SK-N-SH (cell line): Measurements from ENCODE around the gene PCSK7. TPM values are rescaled to one million over a fixed set of nuclear protein-coding genes. Genes with fewer than 3 reads are reported as not detected.
"Not testable (repeated sequence)": the region's sequence is repeated elsewhere in the genome, so short reads cannot be mapped to it uniquely, and the experiment has no call there.

ENCODE experiments used
- CTCF ChIA-PET: fragments of 300-600, 350-600 bp; formaldehyde crosslinking; extraction: SDS; loops from one replicate; lab custom pipeline; 2021; lab: Yijun Ruan, JAX
- POLR2A ChIA-PET: fragments of 350-600 bp; sonication (Branson Sonifier 250); formaldehyde crosslinking; extraction: SDS; loops from one replicate; lab custom pipeline; 2020; ENCODE audit warnings: antibody characterized with exemption, inconsistent platforms; lab: Yijun Ruan, JAX
- DNase-seq: peaks from one replicate; pipeline ENCODE4 v3.0.0; 2012
- H2AFZ ChIP-seq: fragments of 200-600 bp; sonication (generic); 2 replicates; pipeline ENCODE4 v1.8.1; 2016; ENCODE audit warnings: antibody characterized with exemption, mild to moderate bottlenecking, low read depth
- H3F3A ChIP-seq: fragments of 200-600 bp; sonication (generic); replicated peaks from 2 replicates; pipeline ENCODE3; 2016; ENCODE audit warnings: antibody characterized with exemption, mild to moderate bottlenecking; ENCODE audit not compliant: insufficient read depth
- H3K27ac ChIP-seq, 2 experiments: fragments of 200-500 bp in 1 of 2; fragments of 200-600 bp in 1 of 2; sonication (Bioruptor generic) in 1 of 2; sonication (generic), shearing (Covaris generic) in 1 of 2; 2 replicates each; pipeline versions ENCODE4 v1.5.1 to v1.6.1; 2014 to 2016; ENCODE audit warnings: low read depth in 2 of 2, inconsistent platforms in 1 of 2, low read length in 1 of 2, mild to moderate bottlenecking in 1 of 2, mixed read lengths in 1 of 2
- H3K27me3 ChIP-seq: fragments of 200-600 bp; sonication (generic), shearing (Covaris generic); 2 replicates; pipeline ENCODE4 v1.6.1; 2016; ENCODE audit warnings: mixed run types; ENCODE audit not compliant: insufficient read depth
- H3K36me3 ChIP-seq, 2 experiments: fragments of 200-500 bp in 1 of 2; fragments of 200-600 bp in 1 of 2; sonication (Bioruptor generic) in 1 of 2; sonication (generic) in 1 of 2; replicated peaks in 1 of 2; 2 replicates each; pipeline versions ENCODE3 to v1.5.1; 2014 to 2016; ENCODE audit warnings: low read length in 1 of 2, mild to moderate bottlenecking in 1 of 2; ENCODE audit not compliant: insufficient read depth in 2 of 2, control insufficient read depth in 1 of 2
- H3K4me1 ChIP-seq, 2 experiments: fragments of 200-500 bp in 1 of 2; fragments of 200-600 bp in 1 of 2; sonication (Bioruptor generic) in 1 of 2; sonication (generic), shearing (Covaris generic) in 1 of 2; 2 replicates each; pipeline versions ENCODE4 v1.5.1 to v1.6.1; 2014 to 2016; ENCODE audit warnings: low read depth in 1 of 2, low read length in 1 of 2, mixed run types in 1 of 2; ENCODE audit not compliant: insufficient read depth in 2 of 2, control insufficient read depth in 1 of 2
- H3K4me2 ChIP-seq: fragments of 200-600 bp; sonication (generic), shearing (Covaris generic); 2 replicates; pipeline ENCODE4 v1.6.1; 2017; ENCODE audit warnings: mixed run types
- H3K4me3 ChIP-seq, 2 experiments: fragments of 200-500 bp in 1 of 2; fragments of 200-600 bp in 1 of 2; sonication (Bioruptor generic) in 1 of 2; sonication (generic), shearing (Covaris generic) in 1 of 2; 2 replicates each; pipeline versions ENCODE4 v1.5.1 to v1.8.1; 2014 to 2016; ENCODE audit warnings: low read depth in 2 of 2, inconsistent platforms in 1 of 2, low read length in 1 of 2, mild to moderate bottlenecking in 1 of 2, mixed read lengths in 1 of 2, moderate library complexity in 1 of 2
- H3K79me2 ChIP-seq: fragments of 200-600 bp; sonication (generic); 2 replicates; pipeline ENCODE4 v1.8.1; 2017; ENCODE audit warnings: mild to moderate bottlenecking; ENCODE audit not compliant: insufficient read depth
- H3K9ac ChIP-seq: fragments of 200-600 bp; sonication (generic); 2 replicates; pipeline ENCODE4 v1.6.1; 2017; ENCODE audit warnings: mixed run types
- H3K9me2 ChIP-seq: fragments of 200-600 bp; sonication (generic); 2 replicates; pipeline ENCODE4 v1.6.1; 2017; ENCODE audit warnings: mixed run types
- H3K9me3 ChIP-seq: fragments of 200-600 bp; sonication (generic); 2 replicates; pipeline ENCODE4 v1.6.1; 2017; ENCODE audit warnings: mixed run types, mild to moderate bottlenecking, moderate library complexity
- H4K20me1 ChIP-seq: fragments of 200-600 bp; sonication (generic); 2 replicates; pipeline ENCODE4 v1.6.1; 2017; ENCODE audit warnings: mild to moderate bottlenecking, mixed run types; ENCODE audit not compliant: insufficient read depth
- WGBS: methylation state at CpG from one replicate; pipeline ENCODE4 v1.1.6; 2017; ENCODE audit warnings: low lambda C conversion rate; 5-methylcytosine and 5-hydroxymethylcytosine counted together
- polyA plus RNA-seq, 3 experiments: library from polyadenylated mRNA; depleted of rRNA; stranded (reverse); fragments of >200 nt; gene quantifications; 2 replicates each; pipeline ENCODE4 v1.2.3, GENCODE V29; 2012
- TF ChIP-seq, protein P1 (sequence below): fragments of 200-600 bp; sonication (generic); IDR thresholded peaks from 2 replicates; pipeline ENCODE4 v1.6.1; 2017; ENCODE audit warnings: antibody characterized with exemption, mild to moderate bottlenecking, moderate library complexity

PCSK7 gene
- polyA plus RNA-seq, 1 of the 3 experiments (the other 2 are of a cell fraction): 49.7 TPM

- Histone ChIP-seq H3K36me3 (peaks cover 7 to 31% of the 10 kb centered on the region in 2 experiments), H3F3A (peaks cover 30% of the 10 kb centered on the region)
- H3K4me1 ChIP-seq, H3K9me2 ChIP-seq, H3K9ac ChIP-seq, H3K27me3 ChIP-seq, H3K9me3 ChIP-seq, H2AFZ ChIP-seq, CTCF ChIA-PET, H3K4me2 ChIP-seq, H3K79me2 ChIP-seq, H4K20me1 ChIP-seq, H3K4me3 ChIP-seq, DNase-seq, H3K27ac ChIP-seq, POLR2A ChIA-PET: not testable (repeated sequence)
- 93% methylated on average over 6 of the region's 13 CpGs for WGBS
- TF ChIP-seq, protein P1, sequence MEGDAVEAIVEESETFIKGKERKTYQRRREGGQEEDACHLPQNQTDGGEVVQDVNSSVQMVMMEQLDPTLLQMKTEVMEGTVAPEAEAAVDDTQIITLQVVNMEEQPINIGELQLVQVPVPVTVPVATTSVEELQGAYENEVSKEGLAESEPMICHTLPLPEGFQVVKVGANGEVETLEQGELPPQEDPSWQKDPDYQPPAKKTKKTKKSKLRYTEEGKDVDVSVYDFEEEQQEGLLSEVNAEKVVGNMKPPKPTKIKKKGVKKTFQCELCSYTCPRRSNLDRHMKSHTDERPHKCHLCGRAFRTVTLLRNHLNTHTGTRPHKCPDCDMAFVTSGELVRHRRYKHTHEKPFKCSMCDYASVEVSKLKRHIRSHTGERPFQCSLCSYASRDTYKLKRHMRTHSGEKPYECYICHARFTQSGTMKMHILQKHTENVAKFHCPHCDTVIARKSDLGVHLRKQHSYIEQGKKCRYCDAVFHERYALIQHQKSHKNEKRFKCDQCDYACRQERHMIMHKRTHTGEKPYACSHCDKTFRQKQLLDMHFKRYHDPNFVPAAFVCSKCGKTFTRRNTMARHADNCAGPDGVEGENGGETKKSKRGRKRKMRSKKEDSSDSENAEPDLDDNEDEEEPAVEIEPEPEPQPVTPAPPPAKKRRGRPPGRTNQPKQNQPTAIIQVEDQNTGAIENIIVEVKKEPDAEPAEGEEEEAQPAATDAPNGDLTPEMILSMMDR: peak; percentile 21; the same call in 1 of the 2 replicates
Observed at GRCh38 chr11:117208710-117209109, 23.2 kb downstream of the PCSK7 start.

DNA sequence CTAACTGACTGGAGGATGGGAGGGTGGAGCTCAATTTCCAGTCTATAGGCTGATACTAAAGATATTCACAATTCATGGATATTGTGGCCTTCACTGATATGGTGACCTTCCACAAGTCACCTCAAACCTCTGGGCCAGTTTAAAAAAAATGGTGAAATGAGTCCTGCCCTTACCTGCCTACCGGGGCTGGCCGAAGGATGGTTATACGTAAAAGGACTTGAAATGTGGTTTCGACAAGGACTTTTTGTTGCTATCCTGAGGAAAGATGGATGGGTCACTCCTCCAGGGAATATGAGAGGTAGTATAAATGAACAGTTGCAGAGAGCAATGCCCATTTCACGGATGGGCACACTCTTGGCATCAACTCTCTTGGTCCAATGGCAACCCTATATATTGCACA is 24.4 kb downstream of the PCSK7 start:
- H3K9ac ChIP-seq, H3K4me1 ChIP-seq, H3K4me2 ChIP-seq, H2AFZ ChIP-seq, H3K9me3 ChIP-seq, H3K27ac ChIP-seq, POLR2A ChIA-PET, H3K27me3 ChIP-seq, H3K4me3 ChIP-seq, H3K9me2 ChIP-seq, DNase-seq, CTCF ChIA-PET: not testable (repeated sequence)
- H3K36me3 ChIP-seq: peaks cover 7 to 29% of the 10 kb centered on the region in 2 experiments
- peaks cover 34% of the 10 kb centered on the region for H3F3A ChIP-seq
- H3K79me2 ChIP-seq: peaks cover 15% of the 10 kb centered on the region; the same call in 1 of the 2 replicates
- H4K20me1 ChIP-seq: peaks cover 19% of the 10 kb centered on the region; the same call in 1 of the 2 replicates
- WGBS: 94% methylated on average over 5 of the region's 5 CpGs

- H3K9ac ChIP-seq, H3K27ac ChIP-seq, CTCF ChIA-PET, POLR2A ChIA-PET, H3K4me3 ChIP-seq, H2AFZ ChIP-seq, DNase-seq, H3K27me3 ChIP-seq, H3K4me1 ChIP-seq, H3K4me2 ChIP-seq, H3K9me3 ChIP-seq, H3K9me2 ChIP-seq: not testable (repeated sequence)
- Histone ChIP-seq H4K20me1 (peaks cover 25% of the 10 kb centered on the region; the same call in 1 of the 2 replicates), H3K36me3 (peaks cover 5 to 27% of the 10 kb centered on the region in 2 experiments), H3F3A (peaks cover 35% of the 10 kb centered on the region), H3K79me2 (peaks cover 21% of the 10 kb centered on the region; the same call in 1 of the 2 replicates)
- WGBS: no CpG with 5 or more reads among the region's 11 CpGs
Observed at GRCh38 chr11:117206859-117207258, 25.0 kb downstream of the PCSK7 start.

DNA sequence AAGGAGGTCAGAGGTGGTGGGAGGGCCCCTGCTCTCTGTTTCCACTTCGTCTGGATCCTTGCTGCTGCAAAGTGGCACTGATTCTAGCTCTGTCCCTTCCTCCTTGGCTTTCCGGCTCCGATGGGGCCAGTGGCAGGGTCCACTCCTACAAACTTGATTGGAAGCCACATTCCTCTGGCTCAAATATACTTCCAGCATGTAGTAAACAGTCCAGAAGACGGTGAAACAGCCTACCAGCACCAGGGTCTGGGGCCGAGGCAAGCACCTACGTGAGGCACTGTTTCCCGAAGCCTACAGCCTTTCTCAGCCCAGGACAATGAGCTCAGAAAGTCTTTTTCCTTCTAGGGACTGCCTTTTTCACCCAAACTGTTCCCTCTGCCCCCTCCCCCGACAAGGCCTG is 25.8 kb downstream of the PCSK7 start:
- peaks cover 0 to 23% of the 10 kb centered on the region in 2 experiments for H3K36me3 ChIP-seq
- H3K4me2 ChIP-seq, H3K9ac ChIP-seq, H3K27me3 ChIP-seq, H3K4me1 ChIP-seq, DNase-seq, H3K4me3 ChIP-seq, H3K27ac ChIP-seq, H3K9me2 ChIP-seq, POLR2A ChIA-PET, H3K9me3 ChIP-seq, CTCF ChIA-PET, H2AFZ ChIP-seq: not testable (repeated sequence)
- H4K20me1 ChIP-seq: peaks cover 26% of the 10 kb centered on the region; the same call in 1 of the 2 replicates
- 94% methylated on average over 5 of the region's 8 CpGs for WGBS
- peaks cover 34% of the 10 kb centered on the region for H3F3A ChIP-seq
- H3K79me2 ChIP-seq: peaks cover 29% of the 10 kb centered on the region; the same call in 1 of the 2 replicates
